SK-N-SH treated with all-trans-retinoic acid at 6 μM for 48 hours (cell line): ENCODE data around the gene GSDMA.

ENCODE experiments used
- ATAC-seq: fragments of 200-7000 bp; cut with Tn5 transposase; 3 replicates; pipeline ENCODE4 v1.9.1; 2020; ENCODE audit warnings: mild to moderate bottlenecking, moderate library complexity
- ARNTL ChIP-seq: fragments of 450-650 bp; formaldehyde crosslinking; IDR thresholded peaks from 2 replicates; pipeline ENCODE4 v1.5.0; 2020; ENCODE audit warnings: low read depth, mild to moderate bottlenecking, moderate library complexity, borderline replicate concordance
- BACH2 ChIP-seq: fragments of 250-450 bp; sonication (Bioruptor Pico); IDR thresholded peaks from 2 replicates; pipeline ENCODE4 v1.9.0; 2021; ENCODE audit warnings: mild to moderate bottlenecking, borderline replicate concordance
- CSDC2 ChIP-seq: fragments of 250-450 bp; sonication (Bioruptor Pico); IDR thresholded peaks from 2 replicates; pipeline ENCODE4 v1.5.0; 2020; ENCODE audit warnings: mild to moderate bottlenecking, moderate library complexity
- CSRNP3 ChIP-seq: fragments of 250-450 bp; sonication (Bioruptor Pico); IDR thresholded peaks from 2 replicates; pipeline ENCODE4 v1.5.1; 2021; ENCODE audit warnings: mild to moderate bottlenecking, moderate library complexity
- GLIS3 ChIP-seq: fragments of 250-450 bp; sonication (Bioruptor Pico); IDR thresholded peaks from 2 replicates; pipeline ENCODE4 v1.5.0; 2020; ENCODE audit warnings: mild to moderate bottlenecking, moderate library complexity
- ISL1 ChIP-seq: fragments of 250-450 bp; sonication (Bioruptor Pico); IDR thresholded peaks from 2 replicates; pipeline ENCODE4 v2.1.2; 2022; ENCODE audit warnings: mild to moderate bottlenecking, moderate library complexity
- OSR1 ChIP-seq: fragments of 250-450 bp; sonication (Bioruptor Pico); IDR thresholded peaks from 2 replicates; pipeline ENCODE4 v1.8.0; 2022; ENCODE audit warnings: moderate library complexity, mild to moderate bottlenecking, inconsistent platforms
- PATZ1 ChIP-seq: fragments of 250-450 bp; sonication (Bioruptor Pico); IDR thresholded peaks from 2 replicates; pipeline ENCODE4 v1.8.0; 2020; ENCODE audit warnings: mild to moderate bottlenecking, moderate library complexity, borderline replicate concordance
- POU6F1 ChIP-seq: fragments of 250-450 bp; sonication (Bioruptor Pico); IDR thresholded peaks from 2 replicates; pipeline ENCODE4 v1.8.0; 2021; ENCODE audit warnings: low read depth, mild to moderate bottlenecking, moderate library complexity, borderline replicate concordance
- PPARA ChIP-seq: fragments of 250-450 bp; sonication (Bioruptor Pico); IDR thresholded peaks from 2 replicates; pipeline ENCODE4 v1.5.0; 2020; ENCODE audit warnings: mild to moderate bottlenecking, borderline replicate concordance
- SNAI2 ChIP-seq: fragments of 250-450 bp; sonication (Bioruptor Pico); IDR thresholded peaks from 2 replicates; pipeline ENCODE4 v1.5.0; 2020; ENCODE audit warnings: mild to moderate bottlenecking, moderate library complexity
- TCF4 ChIP-seq: fragments of 250-450 bp; sonication (Bioruptor Pico); IDR thresholded peaks from 2 replicates; pipeline ENCODE4 v1.8.0; 2021; ENCODE audit warnings: mild to moderate bottlenecking, moderate library complexity, borderline replicate concordance
- TOX ChIP-seq: fragments of 250-450 bp; sonication (Bioruptor Pico); IDR thresholded peaks from 2 replicates; pipeline ENCODE4 v1.8.0; 2021; ENCODE audit warnings: mild to moderate bottlenecking, moderate library complexity, borderline replicate concordance
- ZC3H10 ChIP-seq: fragments of 250-450 bp; sonication (Bioruptor Pico); IDR thresholded peaks from 2 replicates; pipeline ENCODE4 v1.5.1; 2021; ENCODE audit warnings: mild to moderate bottlenecking, moderate library complexity
- ZFP3 ChIP-seq: fragments of 250-450 bp; sonication (Bioruptor Pico); IDR thresholded peaks from 2 replicates; pipeline ENCODE4 v1.5.0; 2020; ENCODE audit warnings: mild to moderate bottlenecking, moderate library complexity
- ZFP30 ChIP-seq: fragments of 450-650 bp; formaldehyde crosslinking; IDR thresholded peaks from 2 replicates; pipeline ENCODE4 v1.5.0; 2022; ENCODE audit warnings: mild to moderate bottlenecking, moderate library complexity
- ZNF565 ChIP-seq: fragments of 450-650 bp; formaldehyde crosslinking; conservative IDR thresholded peaks from 2 replicates; pipeline ENCODE4 v1.5.0; 2020; ENCODE audit warnings: low read depth, mild to moderate bottlenecking, moderate library complexity
- ZNF70 ChIP-seq: fragments of 450-650 bp; formaldehyde crosslinking; IDR thresholded peaks from 2 replicates; pipeline ENCODE4 v1.5.0; 2020; ENCODE audit warnings: mild to moderate bottlenecking, moderate library complexity
- ZNF8 ChIP-seq: fragments of 450-650 bp; formaldehyde crosslinking; IDR thresholded peaks from 2 replicates; pipeline ENCODE4 v1.5.0; 2020; ENCODE audit warnings: mild to moderate bottlenecking, moderate library complexity
- TF ChIP-seq, protein P1 (sequence below): fragments of 250-450 bp; sonication (Bioruptor Pico); IDR thresholded peaks from 2 replicates; pipeline ENCODE4 v1.5.0; 2020; ENCODE audit warnings: mild to moderate bottlenecking, moderate library complexity
- TF ChIP-seq, protein P2 (sequence below): fragments of 250-450 bp; sonication (Bioruptor Pico); IDR thresholded peaks from 2 replicates; pipeline ENCODE4 v1.5.1; 2020; ENCODE audit warnings: low read depth, mild to moderate bottlenecking, moderate library complexity

Gene GSDMA

GRCh38 chr17:39963829-39964228 is 1.0 kb downstream of the GSDMA start:
- ATAC-seq: no peak
- no peak for TF ChIP-seq ZNF8 (CRISPR knock-in tag)
- TF ChIP-seq TCF4 (CRISPR knock-in tag): no peak
- no peak for TF ChIP-seq ZFP3
- TF ChIP-seq GLIS3 (CRISPR knock-in tag): no peak
- TF ChIP-seq, protein P1, sequence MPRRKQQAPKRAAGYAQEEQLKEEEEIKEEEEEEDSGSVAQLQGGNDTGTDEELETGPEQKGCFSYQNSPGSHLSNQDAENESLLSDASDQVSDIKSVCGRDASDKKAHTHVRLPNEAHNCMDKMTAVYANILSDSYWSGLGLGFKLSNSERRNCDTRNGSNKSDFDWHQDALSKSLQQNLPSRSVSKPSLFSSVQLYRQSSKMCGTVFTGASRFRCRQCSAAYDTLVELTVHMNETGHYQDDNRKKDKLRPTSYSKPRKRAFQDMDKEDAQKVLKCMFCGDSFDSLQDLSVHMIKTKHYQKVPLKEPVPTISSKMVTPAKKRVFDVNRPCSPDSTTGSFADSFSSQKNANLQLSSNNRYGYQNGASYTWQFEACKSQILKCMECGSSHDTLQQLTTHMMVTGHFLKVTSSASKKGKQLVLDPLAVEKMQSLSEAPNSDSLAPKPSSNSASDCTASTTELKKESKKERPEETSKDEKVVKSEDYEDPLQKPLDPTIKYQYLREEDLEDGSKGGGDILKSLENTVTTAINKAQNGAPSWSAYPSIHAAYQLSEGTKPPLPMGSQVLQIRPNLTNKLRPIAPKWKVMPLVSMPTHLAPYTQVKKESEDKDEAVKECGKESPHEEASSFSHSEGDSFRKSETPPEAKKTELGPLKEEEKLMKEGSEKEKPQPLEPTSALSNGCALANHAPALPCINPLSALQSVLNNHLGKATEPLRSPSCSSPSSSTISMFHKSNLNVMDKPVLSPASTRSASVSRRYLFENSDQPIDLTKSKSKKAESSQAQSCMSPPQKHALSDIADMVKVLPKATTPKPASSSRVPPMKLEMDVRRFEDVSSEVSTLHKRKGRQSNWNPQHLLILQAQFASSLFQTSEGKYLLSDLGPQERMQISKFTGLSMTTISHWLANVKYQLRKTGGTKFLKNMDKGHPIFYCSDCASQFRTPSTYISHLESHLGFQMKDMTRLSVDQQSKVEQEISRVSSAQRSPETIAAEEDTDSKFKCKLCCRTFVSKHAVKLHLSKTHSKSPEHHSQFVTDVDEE (CRISPR knock-in tag): no peak
- no peak for TF ChIP-seq SNAI2 (CRISPR knock-in tag)
- no peak for TF ChIP-seq OSR1 (CRISPR knock-in tag)
- TF ChIP-seq ARNTL (CRISPR knock-in tag): no peak
- no peak for TF ChIP-seq BACH2 (CRISPR knock-in tag)
- no peak for TF ChIP-seq ZNF565 (CRISPR knock-in tag)
- no peak for TF ChIP-seq ZFP30 (CRISPR knock-in tag)
- no peak for TF ChIP-seq ZC3H10 (CRISPR knock-in tag)
- TF ChIP-seq CSDC2 (CRISPR knock-in tag): no peak
- no peak for TF ChIP-seq POU6F1 (CRISPR knock-in tag)
- no peak for TF ChIP-seq PATZ1
- TF ChIP-seq TOX (CRISPR knock-in tag): no peak
- TF ChIP-seq, protein P2, sequence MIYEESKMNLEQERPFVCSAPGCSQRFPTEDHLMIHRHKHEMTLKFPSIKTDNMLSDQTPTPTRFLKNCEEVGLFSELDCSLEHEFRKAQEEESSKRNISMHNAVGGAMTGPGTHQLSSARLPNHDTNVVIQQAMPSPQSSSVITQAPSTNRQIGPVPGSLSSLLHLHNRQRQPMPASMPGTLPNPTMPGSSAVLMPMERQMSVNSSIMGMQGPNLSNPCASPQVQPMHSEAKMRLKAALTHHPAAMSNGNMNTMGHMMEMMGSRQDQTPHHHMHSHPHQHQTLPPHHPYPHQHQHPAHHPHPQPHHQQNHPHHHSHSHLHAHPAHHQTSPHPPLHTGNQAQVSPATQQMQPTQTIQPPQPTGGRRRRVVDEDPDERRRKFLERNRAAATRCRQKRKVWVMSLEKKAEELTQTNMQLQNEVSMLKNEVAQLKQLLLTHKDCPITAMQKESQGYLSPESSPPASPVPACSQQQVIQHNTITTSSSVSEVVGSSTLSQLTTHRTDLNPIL: no peak

DNA sequence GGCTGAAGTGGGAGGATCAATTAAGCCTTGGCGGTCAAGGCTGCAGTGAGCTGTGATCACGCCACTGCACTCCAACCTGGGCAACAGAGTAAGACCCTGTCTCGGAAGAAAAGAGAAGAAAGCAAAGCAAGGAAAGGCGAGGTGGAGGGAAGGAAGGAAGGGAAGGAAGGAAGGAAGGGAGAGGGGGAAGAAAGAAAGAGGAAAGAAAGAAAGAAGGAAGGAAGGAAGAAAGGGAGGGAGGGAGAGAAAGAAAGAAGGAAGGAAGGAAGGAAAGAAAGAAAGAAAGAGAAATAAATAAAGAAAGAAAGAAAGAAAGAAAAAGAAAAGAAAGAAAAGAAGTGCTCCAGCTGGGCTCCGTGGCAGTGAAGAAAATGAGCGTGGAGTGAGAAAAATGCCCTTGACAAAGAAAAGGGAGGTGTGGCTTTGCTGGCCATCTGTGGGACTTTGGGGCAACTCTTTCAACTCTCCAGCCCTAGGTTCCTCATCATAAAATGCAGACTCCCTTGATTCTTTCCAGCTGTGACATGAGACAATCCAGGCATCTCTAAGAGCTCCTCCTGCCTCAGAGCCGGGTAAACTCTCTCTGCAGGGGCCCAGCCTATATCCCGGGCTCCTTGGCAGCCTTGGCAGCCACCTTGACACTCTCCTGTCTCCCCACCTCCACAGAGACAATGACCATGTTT is 2.4 kb downstream of the GSDMA start:
- TF ChIP-seq PPARA (CRISPR knock-in tag) (no peak), ZFP3 (no peak), ISL1 (CRISPR knock-in tag) (no peak), GLIS3 (CRISPR knock-in tag) (no peak), CSRNP3 (CRISPR knock-in tag) (no peak), ZNF70 (no peak), ZFP30 (CRISPR knock-in tag) (no peak), ZNF8 (CRISPR knock-in tag) (no peak)
- TF ChIP-seq, protein P1 (CRISPR knock-in tag): no peak
- TF ChIP-seq, protein P2: no peak
- peak; percentile 71 for ATAC-seq
